WERI-Rb-1 (cell line): ENCODE data around the gene CDH2.

ENCODE experiments used
- DNase-seq: peaks from one replicate; pipeline ENCODE4 v3.0.0-alpha.2; 2020
- H3K27ac ChIP-seq: fragments of 250-450 bp; sonication (Bioruptor Pico); 2 replicates; pipeline ENCODE4 v1.5.1; 2020; ENCODE audit warnings: mild to moderate bottlenecking, moderate library complexity
- H3K27me3 ChIP-seq: fragments of 250-450 bp; sonication (Bioruptor Pico); 2 replicates; pipeline ENCODE4 v1.5.1; 2021; ENCODE audit warnings: mild to moderate bottlenecking, low read depth, moderate library complexity; ENCODE audit not compliant: insufficient read depth, severe bottlenecking
- H3K36me3 ChIP-seq: fragments of 250-450 bp; sonication (Bioruptor Pico); 2 replicates; pipeline ENCODE4 v1.5.1; 2020; ENCODE audit warnings: mild to moderate bottlenecking, moderate library complexity
- H3K4me3 ChIP-seq: 2 replicates; pipeline ENCODE4 v1.5.1; 2011; ENCODE audit warnings: low read depth, mild to moderate bottlenecking, control low read depth, low read length
- H3K9me3 ChIP-seq: fragments of 250-450 bp; sonication (Bioruptor Pico); 2 replicates; pipeline ENCODE4 v1.5.1; 2021; ENCODE audit warnings: mild to moderate bottlenecking, moderate library complexity; ENCODE audit not compliant: severe bottlenecking
- CTCF ChIP-seq: IDR thresholded peaks from 2 replicates; pipeline ENCODE4 v1.5.1; 2011; ENCODE audit warnings: low read depth, mild to moderate bottlenecking, control low read depth, inconsistent platforms, low read length

CDH2 gene

GRCh38 chr18:28009589-28009988 lies 167.3 kb downstream of the CDH2 start:
- peaks cover 59% of the 10 kb centered on the region for H3K36me3 ChIP-seq
- no peak for TF ChIP-seq CTCF
- H3K27ac ChIP-seq = no peak overlapping the region
- no peaks in the 10 kb centered on the region for H3K27me3 ChIP-seq
- no peak overlapping the region for H3K4me3 ChIP-seq
- H3K9me3 ChIP-seq = no peaks in the 10 kb centered on the region
- no peak for DNase-seq

DNA sequence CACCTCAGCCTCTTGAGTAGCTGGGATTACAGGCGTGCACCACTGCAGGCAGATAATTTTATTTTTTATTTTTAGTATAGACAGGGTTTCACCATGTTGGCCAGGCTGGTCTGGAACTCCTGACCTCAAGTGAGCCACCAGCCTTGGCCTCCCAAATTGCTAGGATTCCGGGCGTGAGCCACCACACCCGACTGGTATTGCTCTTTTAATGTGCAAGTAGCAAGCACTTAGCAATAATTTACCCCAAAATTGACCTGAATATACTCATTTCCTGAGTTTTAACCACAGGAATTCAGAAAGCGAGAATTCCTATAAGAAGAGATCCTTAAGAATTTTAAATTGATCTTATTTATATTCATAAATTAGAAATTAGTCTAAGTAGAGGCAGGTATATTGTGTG lies 169.1 kb downstream of the CDH2 start:
- no peak for DNase-seq
- H3K9me3 ChIP-seq = no peaks in the 10 kb centered on the region
- H3K27ac ChIP-seq = no peak overlapping the region
- H3K4me3 ChIP-seq = no peak overlapping the region
- no peaks in the 10 kb centered on the region for H3K27me3 ChIP-seq
- no peak for TF ChIP-seq CTCF
- peaks cover 65% of the 10 kb centered on the region for H3K36me3 ChIP-seq

DNA sequence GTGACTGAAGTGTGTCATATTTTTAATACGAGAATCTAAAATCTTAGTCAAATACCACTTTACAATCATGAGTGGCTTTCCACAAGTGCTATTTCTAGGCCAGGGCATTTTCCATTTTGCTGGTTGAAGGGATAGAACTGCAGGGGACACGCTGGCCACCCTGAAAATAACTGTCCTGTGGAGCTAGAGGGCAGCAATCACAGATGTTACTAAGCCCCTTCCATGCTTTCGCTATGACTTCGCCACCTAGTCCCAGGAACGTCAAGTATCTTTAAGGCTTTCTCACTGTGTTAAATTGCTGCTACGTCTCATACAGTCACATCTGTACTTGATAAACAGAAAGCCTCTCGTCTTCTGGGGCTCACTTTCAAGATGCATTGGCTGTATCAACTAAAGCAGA lies 171.8 kb downstream of the CDH2 start:
- no peak for DNase-seq
- no peaks in the 10 kb centered on the region for H3K27me3 ChIP-seq
- TF ChIP-seq CTCF = no peak

DNA sequence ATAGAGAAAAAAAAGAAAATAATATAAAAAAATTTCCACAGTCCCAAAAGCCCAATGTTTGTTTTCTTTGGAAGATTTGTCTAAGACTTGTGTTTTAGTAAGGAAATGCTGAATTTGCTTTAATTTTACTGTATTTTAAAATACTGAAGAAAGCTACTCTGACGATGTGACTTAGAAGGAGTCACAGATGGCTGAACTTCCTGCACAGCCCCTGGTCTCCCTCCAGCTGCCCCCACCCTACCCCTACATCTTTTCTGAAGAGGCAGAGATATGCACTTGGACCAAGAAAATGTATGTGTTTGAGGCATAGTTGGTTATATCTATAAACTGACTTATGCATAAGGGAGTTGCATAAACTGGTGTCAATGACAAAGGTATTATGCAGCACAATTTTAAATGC lies 172.3 kb downstream of the CDH2 start:
- H3K27ac ChIP-seq = no peak overlapping the region
- no peaks in the 10 kb centered on the region for H3K9me3 ChIP-seq
- H3K27me3 ChIP-seq = no peaks in the 10 kb centered on the region
- no peak for DNase-seq
- TF ChIP-seq CTCF = no peak
- no peak overlapping the region for H3K4me3 ChIP-seq
- H3K36me3 ChIP-seq = peaks cover 71% of the 10 kb centered on the region

More for the DNA sequence above, 171.8 kb downstream of the CDH2 start:
- peaks cover 67% of the 10 kb centered on the region for H3K36me3 ChIP-seq
- H3K4me3 ChIP-seq = no peak overlapping the region
- no peaks in the 10 kb centered on the region for H3K9me3 ChIP-seq
- no peak overlapping the region for H3K27ac ChIP-seq

DNA sequence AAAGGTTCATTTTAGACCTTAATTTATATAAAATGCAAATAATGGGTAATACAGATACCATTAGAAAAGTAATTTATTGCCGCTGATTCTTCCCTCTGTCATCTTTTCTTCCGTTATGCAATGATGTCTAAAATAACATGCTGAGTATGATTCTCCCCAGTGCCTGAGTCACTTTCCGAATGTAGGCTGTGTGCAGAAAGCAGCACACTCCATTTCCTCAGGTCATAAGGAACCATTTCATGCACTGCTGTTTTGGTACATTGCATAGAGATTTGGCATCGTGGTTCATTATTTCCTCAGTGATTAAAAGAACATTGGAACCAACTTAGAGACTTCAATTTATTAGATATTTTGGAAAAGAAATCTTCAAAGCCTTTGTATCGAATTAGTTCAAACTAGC lies 173.5 kb downstream of the CDH2 start:
- no peak for TF ChIP-seq CTCF
- Histone ChIP-seq H3K9me3 (no peaks in the 10 kb centered on the region), H3K27ac (no peak overlapping the region), H3K36me3 (peaks cover 69% of the 10 kb centered on the region), H3K27me3 (no peaks in the 10 kb centered on the region), H3K4me3 (no peak overlapping the region)
- no peak for DNase-seq

- no peak for TF ChIP-seq CTCF
- Histone ChIP-seq H3K9me3 (no peaks in the 10 kb centered on the region), H3K4me3 (no peak overlapping the region), H3K27ac (no peak overlapping the region), H3K36me3 (peaks cover 69% of the 10 kb centered on the region), H3K27me3 (no peaks in the 10 kb centered on the region)
- no peak for DNase-seq
Observed at GRCh38 chr18:28002841-28003240, 174.1 kb downstream of the CDH2 start.
